SK-MEL-5 (cell line): Measurements from ENCODE around the gene FTO. TPM values are rescaled to one million over a fixed set of nuclear protein-coding genes. Genes with fewer than 3 reads are reported as not detected.

Source experiments
- DNase-seq: peaks from one replicate; pipeline ENCODE4 v3.0.0-alpha.2; 2016; ENCODE audit warnings: low read depth, low spot score
- in situ Hi-C: cut with HindIII; loops from 2 replicates; pipeline ENCODE4 v1.10.0; 2016; ENCODE audit warnings: low sequenced_read_pairs, high pct_unique_total_duplicates, low pct_unique_long_range_greater_than_20kb
- total RNA-seq: library from RNA; depleted of rRNA; stranded (reverse); fragments of >200 nt; shearing (Covaris generic); gene quantifications from 2 replicates; pipeline ENCODE4 v1.2.3, GENCODE V29; 2014

The FTO gene
- total RNA-seq, 1 experiment from 2014 or later = 58.2 TPM

DNA sequence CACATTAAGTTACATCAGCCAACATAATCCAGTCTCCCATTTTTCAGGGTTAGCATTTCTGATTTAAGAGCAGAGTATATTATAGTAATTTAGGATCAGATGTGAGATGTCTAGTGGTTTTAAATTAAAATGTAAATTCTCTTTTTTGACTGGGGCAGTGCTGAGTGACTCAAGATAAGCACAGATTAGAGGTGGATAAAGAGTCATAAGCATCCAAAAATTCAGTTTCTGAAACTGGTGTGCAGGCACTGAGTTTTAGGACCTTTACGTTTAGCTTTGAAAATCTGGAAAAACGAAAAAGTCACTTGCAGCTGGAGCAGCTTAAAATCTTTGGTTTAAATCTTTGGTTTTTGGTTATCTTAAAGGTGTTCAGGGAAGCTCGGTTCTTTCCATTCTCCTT lies 190.7 kb downstream of the FTO start:
- in situ Hi-C loops = no loop called here

DNA sequence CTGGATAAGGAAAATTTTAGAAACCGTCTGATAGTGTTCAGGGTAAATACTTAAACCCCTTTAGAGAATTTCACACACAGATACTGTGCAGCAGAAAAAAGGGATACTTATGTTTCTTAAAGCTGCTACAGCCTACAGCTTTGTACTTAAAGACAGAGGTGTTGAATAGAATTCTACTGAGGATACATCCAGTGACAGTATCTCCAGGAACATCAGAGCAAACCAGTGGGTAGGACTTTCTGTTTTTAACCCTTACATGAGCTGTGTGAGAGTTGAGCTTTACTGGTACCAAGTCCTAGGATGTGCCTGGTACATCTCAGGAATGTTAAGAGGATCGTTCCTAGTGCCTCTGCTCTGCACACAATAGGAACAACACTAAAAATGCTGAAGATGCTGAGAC lies 191.5 kb downstream of the FTO start:
- DNase-seq = no peak
- in situ Hi-C loops = no loop called here

More for the DNA sequence above, 190.7 kb downstream of the FTO start:
- DNase-seq = no peak

DNA sequence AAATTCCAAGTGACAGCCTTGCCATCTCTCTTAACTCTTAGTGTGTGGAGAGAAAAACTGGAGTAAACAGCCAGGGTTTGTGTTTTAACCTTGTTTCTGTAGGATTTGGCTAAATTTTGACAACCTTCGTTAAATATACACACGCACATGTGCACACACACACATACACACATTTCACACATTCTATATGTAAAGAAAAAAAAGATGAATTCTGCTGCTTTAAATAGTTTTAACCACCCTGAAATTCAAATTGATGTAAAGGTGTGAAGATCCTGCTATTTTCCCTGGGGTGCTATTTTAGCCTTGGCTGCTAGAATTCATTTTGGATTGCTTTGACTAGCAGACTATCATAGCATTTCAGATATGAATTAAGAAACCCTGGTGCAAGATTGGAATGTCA lies 191.9 kb downstream of the FTO start:
- DNase-seq = no peak
- in situ Hi-C loops = no loop called here

DNA sequence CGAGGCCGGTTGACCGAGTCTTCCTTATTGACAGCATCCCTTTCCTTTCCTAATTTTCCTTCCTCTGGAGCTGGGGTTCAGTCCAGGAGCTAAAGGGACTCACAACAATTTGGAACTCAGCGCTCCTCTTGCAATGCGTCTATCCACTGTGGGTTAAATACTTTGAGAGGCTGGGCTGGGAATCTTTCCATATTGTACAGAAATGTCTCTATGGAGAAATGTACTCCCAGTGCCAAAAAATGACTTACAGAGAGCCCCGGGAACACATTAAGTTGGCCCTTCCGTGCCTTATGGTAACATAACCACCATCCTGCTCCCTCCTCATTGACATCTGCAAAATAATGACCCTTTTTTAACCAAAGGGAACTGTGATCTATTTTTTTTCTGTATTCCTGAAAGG lies 192.8 kb downstream of the FTO start:
- in situ Hi-C loops = no loop called here
- no peak for DNase-seq

DNA sequence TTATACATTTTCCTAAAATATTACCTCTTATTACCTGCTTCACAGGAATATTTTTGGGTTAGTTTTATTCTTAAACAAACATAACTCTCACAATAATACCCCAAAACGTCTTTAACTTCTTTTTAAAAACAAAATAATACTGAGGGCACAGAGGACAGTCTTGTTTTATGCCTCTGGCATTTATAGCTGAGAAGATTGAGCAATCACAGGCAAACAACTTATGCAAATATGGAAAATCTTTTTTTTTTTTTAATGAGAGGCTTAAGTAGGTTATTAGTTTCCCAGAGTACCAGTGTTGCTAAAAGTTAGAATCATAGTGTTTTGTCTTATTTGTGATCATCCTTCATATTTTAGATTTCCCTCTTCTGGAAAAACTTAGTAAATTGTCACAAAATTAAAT lies 195.0 kb downstream of the FTO start:
- in situ Hi-C loops = no loop called here
- DNase-seq = no peak

DNA sequence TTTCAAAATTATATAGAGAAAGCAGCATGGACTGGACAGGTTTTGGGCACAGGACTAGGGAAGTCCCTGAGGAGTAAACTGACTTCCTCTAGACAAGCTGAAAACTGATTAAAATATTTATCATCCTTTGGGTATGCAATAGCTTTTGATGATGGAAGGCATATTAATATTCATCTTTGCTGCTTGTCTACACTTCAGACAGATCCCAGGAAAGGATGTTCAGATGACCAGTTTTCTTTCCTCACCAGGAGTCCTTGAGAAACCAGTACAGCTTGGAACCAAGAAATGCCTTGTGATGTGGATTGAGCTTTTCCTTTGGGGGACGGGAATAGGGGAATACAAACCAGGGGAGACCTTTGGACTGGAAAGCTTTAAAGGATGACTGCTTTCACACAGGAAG lies 195.5 kb downstream of the FTO start:
- in situ Hi-C loops = no loop called here
- DNase-seq = no peak

DNA sequence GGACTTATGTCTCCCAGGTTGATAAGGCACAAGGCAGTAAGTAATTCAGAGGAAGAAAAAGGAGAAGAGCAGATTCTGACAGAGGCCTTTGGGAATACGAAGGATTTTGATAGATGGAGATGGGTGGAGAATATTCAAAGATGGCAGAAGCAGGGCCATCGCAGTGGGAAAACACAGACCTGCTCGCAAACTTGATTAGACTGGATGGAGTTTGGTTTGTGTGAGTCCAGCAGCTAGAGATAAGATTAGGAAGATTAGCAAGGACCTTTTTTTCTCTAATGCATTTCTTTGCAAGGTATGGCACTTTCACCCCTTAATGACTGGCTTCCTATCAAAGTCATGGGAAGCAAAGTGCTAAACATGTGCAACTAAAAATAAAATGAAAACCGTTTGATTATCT lies 196.7 kb downstream of the FTO start:
- in situ Hi-C loops = no loop called here
- DNase-seq = no peak

DNA sequence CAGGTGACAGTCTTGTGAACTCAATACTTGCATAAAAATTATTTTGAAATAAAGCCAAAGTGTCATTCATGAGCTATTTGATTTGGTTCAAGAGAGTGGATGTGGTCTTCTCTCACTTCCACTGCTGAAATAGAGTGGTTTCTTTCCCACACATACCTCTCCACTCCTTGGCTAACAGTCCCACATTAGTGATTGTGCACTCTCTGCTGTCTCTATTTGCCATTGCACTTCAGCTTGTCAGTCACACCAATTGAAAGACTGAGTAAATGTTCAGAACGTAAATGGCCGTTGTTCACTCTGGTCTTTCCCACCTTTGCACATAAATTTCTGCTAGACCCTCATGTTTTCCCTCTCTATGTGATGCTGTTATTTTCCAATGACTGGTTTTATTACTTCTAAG lies 197.5 kb downstream of the FTO start:
- in situ Hi-C loops = no loop called here
- DNase-seq = no peak

DNA sequence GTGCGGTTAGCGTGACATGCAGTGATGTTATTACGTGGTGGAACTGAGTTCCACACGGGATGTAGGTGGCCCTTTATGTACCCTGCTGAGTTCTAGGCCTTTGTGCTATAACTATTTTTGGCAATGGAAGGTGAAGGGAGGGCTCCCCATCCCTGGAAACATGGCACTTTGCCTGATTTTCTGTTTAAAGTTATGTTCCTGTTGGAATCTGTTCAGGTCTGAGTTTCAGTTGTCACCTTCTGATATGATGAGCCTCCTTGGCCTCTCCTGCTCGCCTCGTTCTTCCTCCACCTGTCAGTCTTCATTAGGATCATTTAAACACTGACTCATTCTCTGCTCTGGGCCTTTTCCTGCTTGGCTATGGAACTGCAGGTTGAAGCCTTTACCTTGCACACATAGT lies 200.6 kb downstream of the FTO start:
- in situ Hi-C loops = no loop called here
- no peak for DNase-seq

DNA sequence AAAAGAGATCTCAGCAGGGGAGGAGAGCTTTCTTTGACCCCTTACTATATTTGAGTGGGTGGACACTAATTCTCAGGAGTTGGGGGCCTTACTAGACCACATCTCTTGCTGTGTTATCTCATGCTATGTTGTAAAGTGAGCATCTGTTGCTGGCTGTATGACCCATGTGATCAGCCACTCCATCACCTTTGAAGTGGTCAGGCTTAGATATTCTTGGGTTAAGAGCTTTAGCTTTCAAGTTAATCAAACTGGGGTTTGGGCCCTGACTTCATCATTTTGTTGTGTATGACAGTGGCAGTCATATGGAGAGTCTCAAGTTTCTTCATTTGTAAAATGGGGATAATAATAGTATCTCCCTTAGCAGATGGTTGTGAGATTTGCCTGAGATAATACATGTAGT lies 201.1 kb downstream of the FTO start:
- in situ Hi-C loops = no loop called here
- DNase-seq = no peak

DNA sequence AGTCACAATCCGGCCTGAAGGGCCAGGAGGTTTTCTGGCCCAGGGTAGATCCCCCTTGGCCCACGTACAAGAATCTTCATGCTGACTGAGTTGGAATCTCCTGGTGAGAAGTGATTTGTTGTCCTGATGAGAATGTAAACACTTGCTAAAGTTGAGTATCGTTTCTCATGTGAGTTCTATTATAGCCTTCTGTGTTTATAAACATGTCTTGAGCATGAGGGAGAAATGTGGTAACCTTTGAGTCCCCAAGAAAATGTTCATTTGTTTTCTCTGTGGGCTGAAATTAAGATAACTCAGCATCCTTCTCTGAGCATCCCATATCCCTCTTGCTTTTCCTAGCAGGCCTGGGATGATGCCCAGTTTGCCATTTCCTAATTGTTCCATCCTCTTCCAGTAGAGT lies 204.8 kb downstream of the FTO start:
- in situ Hi-C loops = no loop called here
- DNase-seq = no peak

DNA sequence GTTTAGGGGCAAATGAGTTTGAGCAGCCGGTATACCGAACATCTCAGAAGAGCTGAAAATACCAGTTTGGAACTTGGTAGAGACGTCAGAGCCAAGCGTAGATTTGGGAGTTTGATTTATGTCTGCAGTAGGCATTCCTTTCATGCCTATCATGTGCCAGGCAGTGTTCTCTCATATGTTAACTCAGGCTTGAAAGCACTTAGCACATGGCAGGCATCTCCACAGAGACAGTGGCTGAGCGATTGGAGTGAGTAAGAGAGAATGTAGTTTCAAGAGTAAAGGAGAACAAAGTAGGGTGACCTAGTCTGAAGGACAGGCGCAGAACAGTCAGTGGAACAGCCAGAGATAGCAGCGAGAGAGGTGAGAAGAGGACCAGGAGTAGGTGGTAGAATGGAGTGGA lies 207.0 kb downstream of the FTO start:
- in situ Hi-C loops = no loop called here
- no peak for DNase-seq

DNA sequence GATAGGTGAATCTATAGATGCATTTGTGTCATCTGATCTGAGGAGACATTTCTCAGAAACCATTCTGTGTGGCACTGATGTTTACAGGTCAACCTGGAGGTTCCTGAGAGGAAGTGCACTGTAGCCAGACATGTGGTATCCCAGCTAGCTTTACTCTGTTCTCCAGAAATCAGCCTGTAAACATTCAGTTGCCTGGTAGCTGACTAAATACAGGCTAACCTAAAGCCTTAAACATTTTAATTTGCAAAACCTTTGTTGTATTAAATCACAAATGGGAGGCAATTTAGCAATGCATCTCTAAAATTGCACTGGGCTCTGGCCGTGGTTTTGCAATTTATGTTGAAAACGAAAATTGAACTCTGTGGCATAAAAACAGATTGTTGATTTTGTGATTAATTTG lies 207.6 kb downstream of the FTO start:
- in situ Hi-C loops = no loop called here
- DNase-seq = no peak

DNA sequence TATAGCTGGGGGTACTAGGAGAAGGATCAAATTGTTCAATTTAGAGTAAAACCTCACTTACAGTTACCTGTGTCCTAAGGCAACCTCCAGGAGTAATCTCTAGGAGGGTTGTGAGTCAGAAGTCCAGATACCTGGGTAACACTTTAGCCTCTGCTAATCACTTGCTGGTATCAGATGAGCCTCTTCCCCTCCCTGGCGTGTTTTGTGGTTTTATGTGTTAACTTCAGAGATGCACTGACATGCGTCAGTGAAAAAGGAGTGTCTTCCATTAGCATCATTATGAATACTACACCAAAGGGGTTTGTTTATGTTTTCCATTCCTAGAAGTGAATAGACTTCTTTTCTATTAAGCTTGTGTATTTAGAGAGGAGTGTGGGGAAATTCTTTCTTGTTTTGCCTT lies 208.2 kb downstream of the FTO start:
- in situ Hi-C loops = no loop called here
- no peak for DNase-seq

DNA sequence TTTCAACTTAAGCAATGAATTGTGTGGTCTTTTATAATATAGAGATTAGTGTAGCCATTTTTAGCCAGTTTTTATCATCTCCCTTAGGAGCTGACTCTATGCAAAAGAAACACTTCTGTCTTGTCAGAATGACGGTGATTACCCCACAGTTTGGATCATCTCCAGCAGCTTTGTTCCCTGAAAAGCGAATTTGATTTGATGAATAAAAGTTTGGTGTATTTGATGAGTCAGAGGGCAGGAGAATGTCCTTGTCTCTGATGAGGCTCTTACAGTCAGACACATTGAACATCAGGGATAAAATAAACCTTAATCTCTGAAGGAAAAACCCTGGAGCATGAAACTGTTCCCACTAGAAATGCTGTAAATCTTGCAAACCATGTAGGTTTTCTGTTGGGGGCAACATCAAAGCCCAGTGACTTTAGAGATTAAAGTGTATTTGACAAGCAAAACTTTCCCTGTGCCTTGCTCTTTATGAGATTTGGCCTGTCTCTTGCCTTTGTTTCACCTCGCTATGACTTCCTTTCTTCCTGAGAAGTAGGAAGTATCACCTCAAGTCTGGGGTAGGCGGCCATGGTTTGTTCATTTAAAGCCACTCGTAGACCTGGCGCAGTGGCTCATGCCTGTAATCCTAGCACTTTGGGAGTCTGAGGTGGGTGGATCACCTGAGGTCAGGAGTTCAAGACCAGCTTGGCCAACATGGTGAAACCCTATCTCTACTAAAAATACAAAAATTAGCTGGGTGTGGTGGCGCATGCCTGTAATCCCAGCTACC lies 209.3 kb downstream of the FTO start:
- DNase-seq = peak; percentile 50
- in situ Hi-C loops = no loop called here

DNA sequence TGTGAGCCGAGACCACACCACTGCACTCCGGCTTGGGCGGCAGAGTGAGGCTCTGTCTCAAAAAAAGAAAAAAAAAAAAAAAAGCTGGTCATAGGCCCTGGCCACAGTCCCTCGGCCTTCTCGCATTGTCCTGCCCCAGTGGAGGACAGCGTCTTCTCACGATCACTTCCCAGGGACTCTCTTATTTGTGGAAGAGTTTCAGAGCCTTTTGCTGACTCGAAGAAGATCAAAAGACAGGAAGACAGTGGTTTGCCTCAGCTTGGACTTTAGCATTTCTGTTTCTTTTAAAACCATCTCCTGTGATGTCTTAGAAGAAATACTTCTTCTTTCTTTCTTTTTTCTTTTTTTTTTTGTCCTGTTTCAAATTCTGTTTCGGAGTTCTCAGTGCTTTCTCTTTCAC lies 210.0 kb downstream of the FTO start:
- no peak for DNase-seq
- in situ Hi-C loops = no loop called here

DNA sequence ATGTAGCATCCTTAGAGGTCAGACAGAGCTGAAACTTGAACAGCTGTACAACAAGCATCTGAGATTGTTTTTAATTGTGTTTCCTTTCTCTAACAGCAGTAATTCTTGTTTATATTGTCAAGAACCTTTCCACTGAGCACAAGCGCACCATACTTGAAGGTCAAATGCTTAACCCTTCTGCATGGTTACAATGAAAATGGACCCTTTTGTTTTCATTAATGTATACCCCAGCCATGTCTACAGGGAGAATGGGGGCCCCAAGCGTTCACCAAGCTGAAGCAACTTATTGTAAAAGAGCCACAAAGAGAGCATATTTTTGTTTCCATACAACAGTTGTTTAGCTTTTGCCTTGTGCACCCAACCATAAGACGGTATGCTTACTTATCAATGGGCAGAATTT lies 210.8 kb downstream of the FTO start:
- no peak for DNase-seq
- in situ Hi-C loops = no loop called here

DNA sequence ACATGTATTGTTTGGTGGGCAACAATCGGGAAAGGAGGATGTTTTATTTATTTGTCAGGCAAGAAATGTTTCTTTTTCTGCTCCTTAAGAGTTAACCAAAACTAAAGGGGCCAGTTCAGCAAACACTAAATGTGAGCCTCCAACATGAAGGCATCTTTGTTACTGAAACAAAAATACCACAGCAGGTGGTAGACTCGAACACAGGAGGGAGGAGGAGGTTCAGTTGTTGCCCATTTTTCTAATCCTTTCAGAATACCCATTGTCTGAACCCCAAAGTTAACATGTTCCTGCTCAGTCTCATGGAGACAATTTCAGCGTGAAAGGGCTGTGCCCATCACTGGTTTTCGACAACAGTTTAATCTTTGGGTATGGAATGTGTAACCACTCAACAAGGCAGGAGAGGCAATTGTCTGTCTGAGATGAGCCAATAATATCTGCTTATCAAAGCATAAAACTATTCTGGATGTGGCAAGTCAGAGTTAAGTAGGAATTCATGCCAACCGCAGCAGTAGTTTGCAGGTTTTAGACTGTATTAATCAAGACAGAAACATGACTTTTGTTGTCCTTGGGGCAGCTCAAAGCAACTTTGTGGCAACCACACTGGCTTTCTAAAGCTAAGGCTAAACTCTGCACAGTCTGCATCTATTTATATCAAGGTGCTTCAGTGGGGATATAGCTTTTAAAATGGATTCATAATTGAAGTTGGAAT lies 211.7 kb downstream of the FTO start:
- in situ Hi-C loops = no loop called here
- DNase-seq = no peak

DNA sequence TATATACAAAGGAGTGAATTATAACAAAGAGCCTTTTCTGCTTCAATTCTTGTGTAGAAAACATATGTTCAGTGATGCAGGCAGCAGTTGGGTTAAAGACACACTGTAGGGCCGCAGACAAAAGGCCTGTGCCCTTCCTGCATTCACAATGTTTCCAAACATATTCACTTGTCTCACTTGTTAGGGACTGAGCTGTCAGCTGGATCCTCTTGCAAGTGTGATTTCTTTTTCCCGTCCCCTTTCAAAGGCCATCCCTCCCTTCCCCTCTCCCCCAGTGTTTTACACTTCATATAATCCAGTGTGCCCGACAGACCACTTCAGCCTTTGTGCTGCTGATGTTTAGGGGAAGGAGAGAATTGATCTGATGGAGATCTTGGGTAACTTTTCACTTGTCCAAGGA lies 217.0 kb downstream of the FTO start:
- in situ Hi-C loops = no loop called here
- no peak for DNase-seq
